Measurements from ENCODE around the gene ATP5PB. TPM values are rescaled to one million over a fixed set of nuclear protein-coding genes. Genes with fewer than 3 reads are reported as not detected.

ATP5PB gene
- polyA plus RNA-seq, 1 donor from 2014 or later, result 597 TPM

DNA sequence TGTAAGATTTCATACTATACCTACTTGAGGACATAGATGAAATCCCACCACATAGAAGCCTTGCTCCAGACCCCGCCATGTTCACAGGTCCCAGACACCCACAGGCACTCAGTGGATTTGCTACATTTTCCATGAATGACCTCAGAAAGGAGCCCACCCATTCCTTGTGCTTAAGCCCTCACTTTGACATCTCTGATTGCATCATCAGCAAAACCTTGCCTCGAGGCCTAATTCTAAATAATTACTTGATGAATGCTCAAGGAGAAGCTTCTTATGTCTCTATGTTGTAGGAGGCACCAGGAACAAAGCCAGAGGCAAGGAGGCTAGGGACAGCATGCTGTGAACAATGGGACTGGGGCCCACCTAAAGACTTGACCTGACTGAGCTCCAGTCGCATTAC lies 33.8 kb upstream of the ATP5PB start:
- no peaks in the 10 kb centered on the region for H3K79me2 ChIP-seq (replicated peaks; ENCODE audit: insufficient read depth, low read length)
- no peak overlapping the region for H3K4me3 ChIP-seq (ENCODE audit: low read length)
- no peaks in the 10 kb centered on the region for H4K20me1 ChIP-seq (ENCODE audit: insufficient read depth)
- H3K27me3 ChIP-seq (ENCODE audit: insufficient read depth, low read depth, low read length), result no peaks in the 10 kb centered on the region
- no peaks in the 10 kb centered on the region for H3K9me2 ChIP-seq (ENCODE audit: insufficient read depth, low read length)
- no peaks in the 10 kb centered on the region for H3K9me3 ChIP-seq (ENCODE audit: low read length)
- no peaks in the 10 kb centered on the region for H3K36me3 ChIP-seq (ENCODE audit: insufficient read depth, low read length)
- no peak overlapping the region for H2AFZ ChIP-seq (ENCODE audit: low read depth, low read length)
- no peak overlapping the region for H3K27ac ChIP-seq (ENCODE audit: low read length)
- H3K4me2 ChIP-seq (ENCODE audit: low read length), result no peak overlapping the region
- no peak overlapping the region for H3K9ac ChIP-seq (ENCODE audit: low read length)
- TF ChIP-seq, protein P1, sequence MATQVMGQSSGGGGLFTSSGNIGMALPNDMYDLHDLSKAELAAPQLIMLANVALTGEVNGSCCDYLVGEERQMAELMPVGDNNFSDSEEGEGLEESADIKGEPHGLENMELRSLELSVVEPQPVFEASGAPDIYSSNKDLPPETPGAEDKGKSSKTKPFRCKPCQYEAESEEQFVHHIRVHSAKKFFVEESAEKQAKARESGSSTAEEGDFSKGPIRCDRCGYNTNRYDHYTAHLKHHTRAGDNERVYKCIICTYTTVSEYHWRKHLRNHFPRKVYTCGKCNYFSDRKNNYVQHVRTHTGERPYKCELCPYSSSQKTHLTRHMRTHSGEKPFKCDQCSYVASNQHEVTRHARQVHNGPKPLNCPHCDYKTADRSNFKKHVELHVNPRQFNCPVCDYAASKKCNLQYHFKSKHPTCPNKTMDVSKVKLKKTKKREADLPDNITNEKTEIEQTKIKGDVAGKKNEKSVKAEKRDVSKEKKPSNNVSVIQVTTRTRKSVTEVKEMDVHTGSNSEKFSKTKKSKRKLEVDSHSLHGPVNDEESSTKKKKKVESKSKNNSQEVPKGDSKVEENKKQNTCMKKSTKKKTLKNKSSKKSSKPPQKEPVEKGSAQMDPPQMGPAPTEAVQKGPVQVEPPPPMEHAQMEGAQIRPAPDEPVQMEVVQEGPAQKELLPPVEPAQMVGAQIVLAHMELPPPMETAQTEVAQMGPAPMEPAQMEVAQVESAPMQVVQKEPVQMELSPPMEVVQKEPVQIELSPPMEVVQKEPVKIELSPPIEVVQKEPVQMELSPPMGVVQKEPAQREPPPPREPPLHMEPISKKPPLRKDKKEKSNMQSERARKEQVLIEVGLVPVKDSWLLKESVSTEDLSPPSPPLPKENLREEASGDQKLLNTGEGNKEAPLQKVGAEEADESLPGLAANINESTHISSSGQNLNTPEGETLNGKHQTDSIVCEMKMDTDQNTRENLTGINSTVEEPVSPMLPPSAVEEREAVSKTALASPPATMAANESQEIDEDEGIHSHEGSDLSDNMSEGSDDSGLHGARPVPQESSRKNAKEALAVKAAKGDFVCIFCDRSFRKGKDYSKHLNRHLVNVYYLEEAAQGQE (IDR thresholded peaks at IDR 0.05; ENCODE audit: borderline replicate concordance), result no peak
- TF ChIP-seq EZH2 (IDR thresholded peaks at IDR 0.05; ENCODE audit: borderline replicate concordance, insufficient read depth, low read length, poor library complexity, severe bottlenecking) (no peak), EP300 (conservative IDR thresholded peaks at IDR 0.05; ENCODE audit: poor library complexity, severe bottlenecking) (no peak), MXI1 (conservative IDR thresholded peaks at IDR 0.05; ENCODE audit: poor library complexity, severe bottlenecking) (no peak), TAF1 (IDR thresholded peaks at IDR 0.05; ENCODE audit: low read depth) (no peak), SMC3 (conservative IDR thresholded peaks at IDR 0.05; ENCODE audit: poor library complexity) (no peak), POLR2AphosphoS5 (IDR thresholded peaks at IDR 0.05) (no peak), RAD21 (conservative IDR thresholded peaks at IDR 0.05) (no peak)
- TF ChIP-seq, protein P2, sequence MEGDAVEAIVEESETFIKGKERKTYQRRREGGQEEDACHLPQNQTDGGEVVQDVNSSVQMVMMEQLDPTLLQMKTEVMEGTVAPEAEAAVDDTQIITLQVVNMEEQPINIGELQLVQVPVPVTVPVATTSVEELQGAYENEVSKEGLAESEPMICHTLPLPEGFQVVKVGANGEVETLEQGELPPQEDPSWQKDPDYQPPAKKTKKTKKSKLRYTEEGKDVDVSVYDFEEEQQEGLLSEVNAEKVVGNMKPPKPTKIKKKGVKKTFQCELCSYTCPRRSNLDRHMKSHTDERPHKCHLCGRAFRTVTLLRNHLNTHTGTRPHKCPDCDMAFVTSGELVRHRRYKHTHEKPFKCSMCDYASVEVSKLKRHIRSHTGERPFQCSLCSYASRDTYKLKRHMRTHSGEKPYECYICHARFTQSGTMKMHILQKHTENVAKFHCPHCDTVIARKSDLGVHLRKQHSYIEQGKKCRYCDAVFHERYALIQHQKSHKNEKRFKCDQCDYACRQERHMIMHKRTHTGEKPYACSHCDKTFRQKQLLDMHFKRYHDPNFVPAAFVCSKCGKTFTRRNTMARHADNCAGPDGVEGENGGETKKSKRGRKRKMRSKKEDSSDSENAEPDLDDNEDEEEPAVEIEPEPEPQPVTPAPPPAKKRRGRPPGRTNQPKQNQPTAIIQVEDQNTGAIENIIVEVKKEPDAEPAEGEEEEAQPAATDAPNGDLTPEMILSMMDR (IDR thresholded peaks at IDR 0.05; ENCODE audit: poor library complexity, severe bottlenecking), result no peak
- no peaks in the 10 kb centered on the region for H3F3A ChIP-seq (ENCODE audit: insufficient read depth, low read length, poor library complexity, severe bottlenecking)

DNA sequence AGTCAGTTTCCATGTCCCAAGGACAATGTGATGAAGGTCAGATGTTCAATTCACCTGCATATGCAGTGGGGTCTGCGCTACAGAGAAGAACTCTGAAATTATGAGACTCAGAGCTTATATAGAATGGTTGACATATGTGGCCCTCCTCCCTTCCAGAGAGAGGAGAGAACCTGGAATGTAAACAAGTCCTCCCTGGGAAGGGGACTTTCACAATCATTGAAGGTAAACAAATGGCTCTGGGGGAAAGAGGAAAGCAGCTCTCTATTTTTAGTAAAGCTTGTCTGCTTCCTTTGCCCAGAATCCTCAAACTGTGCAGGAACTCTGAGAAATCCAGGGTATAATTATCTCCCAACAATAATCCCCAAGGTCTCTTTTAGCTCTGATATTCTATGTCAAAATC lies 31.5 kb upstream of the ATP5PB start:
- H3K4me2 ChIP-seq (ENCODE audit: low read length), result no peak overlapping the region
- H3K36me3 ChIP-seq (ENCODE audit: insufficient read depth, low read length), result no peaks in the 10 kb centered on the region
- H4K20me1 ChIP-seq (ENCODE audit: insufficient read depth), result no peaks in the 10 kb centered on the region
- no peaks in the 10 kb centered on the region for H3K27me3 ChIP-seq (ENCODE audit: insufficient read depth, low read depth, low read length)
- H2AFZ ChIP-seq (ENCODE audit: low read depth, low read length), result no peak overlapping the region
- H3F3A ChIP-seq (ENCODE audit: insufficient read depth, low read length, poor library complexity, severe bottlenecking), result no peaks in the 10 kb centered on the region
- no peak overlapping the region for H3K9ac ChIP-seq (ENCODE audit: low read length)
- no peaks in the 10 kb centered on the region for H3K79me2 ChIP-seq (replicated peaks; ENCODE audit: insufficient read depth, low read length)
- H3K27ac ChIP-seq (ENCODE audit: low read length), result no peak overlapping the region
- H3K9me3 ChIP-seq (ENCODE audit: low read length), result no peaks in the 10 kb centered on the region
- no peak overlapping the region for H3K4me3 ChIP-seq (ENCODE audit: low read length)
- no peaks in the 10 kb centered on the region for H3K9me2 ChIP-seq (ENCODE audit: insufficient read depth, low read length)
- no peak for TF ChIP-seq EZH2 (IDR thresholded peaks at IDR 0.05; ENCODE audit: borderline replicate concordance, insufficient read depth, low read length, poor library complexity, severe bottlenecking)
- TF ChIP-seq MXI1 (conservative IDR thresholded peaks at IDR 0.05; ENCODE audit: poor library complexity, severe bottlenecking), result no peak
- TF ChIP-seq, protein P1 (IDR thresholded peaks at IDR 0.05; ENCODE audit: borderline replicate concordance), result no peak
- no peak for TF ChIP-seq POLR2AphosphoS5 (IDR thresholded peaks at IDR 0.05)
- TF ChIP-seq, protein P2 (IDR thresholded peaks at IDR 0.05; ENCODE audit: poor library complexity, severe bottlenecking), result no peak
